ENCODE data around the gene RNF208. TPM values are rescaled to one million over a fixed set of nuclear protein-coding genes. Genes with fewer than 3 reads are reported as not detected.

Gene RNF208
- total and polyA plus RNA-seq, 9 of the 15 experiments (the other 6 are each of a cell fraction or from before 2014, with no cell fraction given) = 0.15 to 6.9 (median 0.50) TPM; not detected in 2

DNA sequence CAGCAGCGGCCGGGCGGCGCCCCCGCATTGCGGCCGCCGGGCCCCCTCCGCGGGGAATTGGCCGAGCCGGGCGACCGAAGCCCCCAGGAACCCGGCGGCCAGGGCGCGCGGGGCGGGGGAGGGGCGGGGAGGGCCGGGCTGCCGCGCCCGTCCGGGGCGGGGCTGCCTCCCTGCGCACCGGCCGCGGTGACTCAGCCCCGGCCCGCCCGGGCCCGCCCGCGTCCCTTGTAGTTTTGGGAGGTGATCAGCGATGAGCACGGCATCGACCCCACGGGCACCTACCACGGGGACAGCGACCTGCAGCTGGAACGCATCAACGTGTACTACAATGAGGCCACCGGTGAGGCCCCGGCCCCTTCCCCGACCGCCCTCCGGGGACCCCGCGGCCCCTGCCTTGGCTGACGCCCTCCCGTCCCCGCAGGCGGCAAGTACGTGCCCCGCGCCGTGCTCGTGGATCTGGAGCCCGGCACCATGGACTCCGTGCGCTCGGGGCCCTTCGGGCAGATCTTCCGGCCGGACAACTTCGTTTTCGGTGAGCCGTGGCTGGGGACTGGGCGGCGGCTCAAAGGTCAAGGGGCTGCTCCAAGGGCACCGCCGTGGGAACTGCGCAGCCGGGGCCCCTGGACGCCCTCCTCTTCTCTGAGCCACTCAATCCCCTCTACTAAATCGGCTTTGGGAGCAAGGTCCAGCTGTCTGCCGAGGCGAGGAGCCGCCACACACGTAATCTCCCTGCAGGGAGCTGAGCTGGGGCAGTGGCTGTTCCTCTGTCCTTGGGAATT, 19.6 kb upstream of the RNF208 start:
- Histone ChIP-seq H3K27ac (ENCODE audit: extremely low read depth, low read depth, low read length) (peak overlapping the region; percentile 90), H3K4me1 (replicated peaks in 1 of 2; ENCODE audit: control insufficient read depth in 2 of 2, insufficient read depth in 2 of 2, low read length in 2 of 2) (peaks cover 28 to 91% of the 10 kb centered on the region in 2 experiments), H3K4me3 (peak overlapping the region; percentile 96), H3K79me2 (ENCODE audit: control insufficient read depth, insufficient read depth, low read length) (peaks cover 57% of the 10 kb centered on the region), H3K27me3 (ENCODE audit: control insufficient read depth in 2 of 2, insufficient read depth in 2 of 2, low read length in 2 of 2) (no peaks in the 10 kb centered on the region), H3K36me3 (ENCODE audit: control insufficient read depth, insufficient read depth, low read length) (peaks cover 30% of the 10 kb centered on the region), H3K9me1 (ENCODE audit: control insufficient read depth, insufficient read depth, low read length) (peaks cover 4% of the 10 kb centered on the region), H2AFZ (ENCODE audit: low read depth, low read length) (no peak overlapping the region), H3K9ac (ENCODE audit: insufficient read depth in 1 of 2, low read depth in 2 of 2, low read length in 2 of 2) (peak overlapping the region; percentile 87 to 100), H4K20me1 (replicated peaks; ENCODE audit: control insufficient read depth, insufficient read depth, low read length) (peaks cover 30% of the 10 kb centered on the region), H3K9me3 (replicated peaks; ENCODE audit: control insufficient read depth, insufficient read depth, low read depth, low read length) (no peaks in the 10 kb centered on the region), H3K4me2 (ENCODE audit: insufficient read depth, low read length) (peak overlapping the region; percentile 95)
- POLR2A ChIA-PET = interaction anchor here (0.6 to 6.5 kb wide), 29 partner anchors 9 to 515 kb away, joined by 3 to 221 read pairs (median 5); partner anchors contain the start of genes ANAPC2, CYSRT1, NELFB and SLC34A3
- WGBS (ENCODE audit: insufficient coverage, low coverage, missing lambda C conversion rate) = under 1% methylated on average over 43 of the region's 83 CpGs
- CTCF ChIA-PET (ENCODE audit: low intra/inter-chr PET ratio) = no interaction called here
- FAIRE-seq = no peak
- intact Hi-C loops (cut with micrococcal nuclease) = loop anchor here (1.0 to 10.0 kb wide), 4 partner anchors 13 to 457 kb away; partner anchors contain the start of genes NELFB, NRARP and TOR4A
- BruUV-seq (replicated peaks) = no TSS peak
- in situ Hi-C loops (cut with MboI) = loop anchor here (25.0 kb wide), 1 partner anchor 454 kb away; the partner anchor contains the start of genes CCDC183 and TMEM141
- DNase-seq (ENCODE audit: extremely low read depth in 1 of 4, low spot score in 3 of 4) = peak; percentile 77 to 88 (median 85)
- ATAC-seq = peak; percentile 11
- TF ChIP-seq NFE2 (IDR thresholded peaks at IDR 0.05; ENCODE audit: low read depth) (peak; percentile 20; the same call in 1 of the 2 replicates), FOXM1 (IDR thresholded peaks at IDR 0.05; ENCODE audit: low read depth) (no peak), FOXM1 (CRISPR knock-in tag; IDR thresholded peaks at IDR 0.05; ENCODE audit: low read depth) (no peak), E4F1 (CRISPR knock-in tag; IDR thresholded peaks at IDR 0.05; ENCODE audit: borderline replicate concordance) (no peak), TEAD2 (tag; IDR thresholded peaks at IDR 0.05) (no peak), GATAD2A (IDR thresholded peaks at IDR 0.05) (0 out of 2 replicates have a peak, but pooled peaks have one; percentile 50), MTA1 (IDR thresholded peaks at IDR 0.05; ENCODE audit: borderline replicate concordance) (no peak), HCFC1 (IDR thresholded peaks at IDR 0.05; ENCODE audit: low read depth, low read length) (no peak), MYC (IDR thresholded peaks at IDR 0.05; ENCODE audit: low read depth, low read length) (no peak), MYC (CRISPR knock-in tag; IDR thresholded peaks at IDR 0.05; ENCODE audit: borderline replicate concordance, low read depth) (no peak), JUND (IDR thresholded peaks at IDR 0.05; ENCODE audit: borderline replicate concordance, low read depth, low read length) (peak; percentile 76), JUND (tag; IDR thresholded peaks at IDR 0.05; ENCODE audit: borderline replicate concordance, low read depth, low read length) (peak; percentile 30; the same call in 1 of the 3 replicates), ZNF551 (CRISPR knock-in tag; IDR thresholded peaks at IDR 0.05) (no peak), ARID4B (CRISPR knock-in tag; IDR thresholded peaks at IDR 0.05) (peak; percentile 56; the same call in 1 of the 2 replicates), ZC3H4 (CRISPR knock-in tag; IDR thresholded peaks at IDR 0.05; ENCODE audit: borderline replicate concordance) (0 out of 2 replicates have a peak, but pooled peaks have one; percentile 5)

Data from K562 (cell line).